HG03135 (cell line): ENCODE results near the gene LAMA3.

ENCODE experiments used
- ATAC-seq: cut with Tn5 transposase; IDR thresholded peaks from one replicate; pipeline ENCODE4 v1.9.1; 2021; ENCODE audit warnings: mild to moderate bottlenecking, moderate library complexity; ENCODE audit not compliant: unreplicated experiment

Gene LAMA3

GRCh38 chr18:23932385-23933067, 243.3 kb downstream of the LAMA3 start:
- ATAC-seq: no peak

GRCh38 chr18:23933407-23933806, 244.2 kb downstream of the LAMA3 start:
- ATAC-seq: no peak

DNA sequence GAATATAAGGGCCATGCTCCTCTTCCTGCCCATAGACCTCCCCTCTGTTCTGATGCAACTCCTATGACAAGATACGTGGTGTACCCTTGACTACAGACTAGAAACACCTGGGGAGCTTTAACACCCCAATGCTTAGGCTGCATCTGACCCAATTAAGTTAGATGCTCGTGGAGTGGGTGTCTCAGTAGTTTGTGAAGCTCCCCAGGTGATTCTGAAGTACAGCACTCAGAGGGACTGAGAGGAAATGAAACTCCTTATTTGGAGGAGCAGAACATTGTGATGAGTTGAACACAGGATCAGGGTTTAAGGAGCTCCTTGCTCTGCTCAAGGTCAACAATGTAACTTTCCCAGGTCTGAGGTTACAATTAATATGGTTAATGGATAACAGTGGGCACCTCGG, 245.0 kb downstream of the LAMA3 start:
- ATAC-seq: no peak

GRCh38 chr18:23934863-23935262, 245.6 kb downstream of the LAMA3 start:
- ATAC-seq: no peak

- no peak for ATAC-seq
These were observed 246.6 kb downstream of the LAMA3 start for GRCh38 chr18:23935804-23936203.

GRCh38 chr18:23936381-23936958, 247.2 kb downstream of the LAMA3 start:
- no peak for ATAC-seq

- no peak for ATAC-seq
These were observed 248.9 kb downstream of the LAMA3 start for GRCh38 chr18:23938043-23938756.

- ATAC-seq: no peak
These were observed 249.7 kb downstream of the LAMA3 start for GRCh38 chr18:23938901-23939341.

DNA sequence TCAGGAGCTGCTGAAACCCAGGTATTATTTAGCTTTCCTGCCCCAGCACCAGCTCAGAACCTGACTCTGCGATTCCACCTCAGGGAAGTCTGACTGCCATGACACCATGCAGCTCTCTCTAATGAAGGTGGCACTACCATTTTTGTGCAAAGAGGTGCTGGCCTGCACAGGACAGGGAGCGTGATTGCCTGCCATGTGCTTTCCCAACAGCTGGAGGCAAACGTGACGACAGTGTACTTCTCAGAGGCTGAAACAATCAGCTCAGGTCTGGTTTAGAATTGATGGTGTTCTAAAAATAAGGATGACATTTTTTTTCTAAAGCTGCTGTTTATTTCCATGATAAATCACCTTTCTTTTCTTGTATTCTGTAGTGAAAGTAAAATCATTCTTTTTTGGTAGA, 250.1 kb downstream of the LAMA3 start:
- ATAC-seq: no peak

- no peak for ATAC-seq
These were observed 250.6 kb downstream of the LAMA3 start for GRCh38 chr18:23939896-23940295.

DNA sequence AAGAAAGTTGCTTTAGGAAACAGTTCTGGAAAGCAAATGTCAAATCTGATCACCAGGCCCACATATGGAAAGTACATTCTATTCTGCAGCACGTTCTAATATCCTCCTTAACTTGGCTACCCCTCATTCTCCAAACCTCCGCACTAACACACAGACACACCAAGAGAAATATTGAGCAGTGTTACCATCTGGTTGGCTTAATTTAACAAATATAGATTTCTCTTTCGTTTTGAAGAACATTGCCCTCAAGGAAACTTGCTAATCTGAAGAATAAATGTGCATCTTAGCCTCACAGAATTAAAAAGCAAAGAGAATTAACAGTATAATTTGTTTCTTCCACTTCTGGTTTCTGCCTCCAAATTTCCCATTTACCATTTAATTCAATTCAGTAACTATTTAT, 252.5 kb downstream of the LAMA3 start:
- no peak for ATAC-seq

GRCh38 chr18:23943104-23943503, 253.9 kb downstream of the LAMA3 start:
- ATAC-seq: peak; percentile 81

GRCh38 chr18:23943903-23944624, 254.8 kb downstream of the LAMA3 start:
- ATAC-seq: no peak

DNA sequence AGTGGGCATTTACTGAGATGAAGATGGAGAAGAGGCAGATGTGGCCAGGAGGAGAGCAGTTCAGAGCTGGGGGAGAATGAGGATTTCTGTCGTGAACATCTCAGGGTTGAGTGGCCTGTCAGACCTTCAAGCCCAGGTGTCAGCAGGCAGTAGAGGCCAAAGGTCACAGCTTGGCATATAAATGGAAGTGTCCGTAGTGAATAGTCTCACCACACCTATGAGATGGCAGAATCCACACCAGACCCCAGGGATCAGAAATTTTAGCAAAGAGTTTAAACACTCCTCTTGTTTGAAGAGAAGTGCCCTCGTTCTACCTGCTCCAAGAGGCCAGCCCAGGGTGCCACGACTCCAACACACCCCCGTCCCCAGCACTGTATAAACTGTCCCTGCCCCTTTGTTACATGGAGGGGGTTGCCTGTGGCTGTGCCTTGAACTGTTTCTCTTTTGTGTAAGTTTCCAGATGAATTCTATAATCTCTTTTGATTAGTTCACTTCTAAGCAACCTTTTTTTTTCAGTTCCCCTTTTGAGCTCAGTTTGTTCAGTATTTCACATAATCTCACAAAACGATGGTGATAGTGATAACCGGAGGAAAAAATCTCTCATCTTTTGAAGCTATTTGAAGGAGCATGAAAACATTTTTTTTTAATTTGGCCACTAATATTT, 256.3 kb downstream of the LAMA3 start:
- ATAC-seq: no peak

GRCh38 chr18:23949863-23950262, 260.6 kb downstream of the LAMA3 start:
- no peak for ATAC-seq

DNA sequence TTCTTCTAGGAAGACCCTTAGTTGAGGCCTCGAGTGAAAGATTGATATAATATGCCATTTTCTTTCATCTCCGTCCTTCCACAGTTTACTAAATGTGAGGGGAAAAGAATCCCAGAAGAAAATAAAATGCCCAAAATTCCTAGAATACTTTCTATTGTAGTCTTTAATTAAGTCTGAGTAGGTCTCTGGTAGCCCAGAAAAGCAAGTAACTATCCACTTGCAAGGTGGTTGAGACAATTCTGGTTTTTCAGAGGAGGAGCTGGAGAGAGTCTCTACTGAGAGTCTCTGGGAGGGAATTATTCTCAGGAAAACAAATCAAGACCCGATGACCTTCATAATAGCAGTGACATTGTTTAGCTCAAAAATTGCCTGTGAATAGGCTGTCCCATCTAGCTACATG, 261.4 kb downstream of the LAMA3 start:
- ATAC-seq: no peak

DNA sequence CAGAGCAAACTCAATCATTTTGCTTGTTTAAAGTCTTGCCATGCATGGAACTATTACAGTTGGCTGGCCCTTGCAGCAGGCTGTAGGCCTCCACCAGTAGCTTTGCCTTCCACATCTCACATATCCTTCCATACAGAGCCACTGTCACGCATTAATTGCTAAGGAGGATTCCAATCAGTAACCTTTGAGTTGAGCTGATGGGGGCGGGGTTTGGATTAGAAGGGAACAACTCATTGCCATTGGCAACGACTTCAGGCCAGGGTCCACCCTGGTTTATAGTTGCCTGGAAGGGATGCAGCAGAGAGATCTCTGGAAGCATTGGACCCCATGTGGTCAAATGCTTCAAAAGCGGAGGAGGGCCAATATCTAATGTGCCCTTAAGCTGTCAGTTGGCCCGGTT, 262.0 kb downstream of the LAMA3 start:
- ATAC-seq: no peak

DNA sequence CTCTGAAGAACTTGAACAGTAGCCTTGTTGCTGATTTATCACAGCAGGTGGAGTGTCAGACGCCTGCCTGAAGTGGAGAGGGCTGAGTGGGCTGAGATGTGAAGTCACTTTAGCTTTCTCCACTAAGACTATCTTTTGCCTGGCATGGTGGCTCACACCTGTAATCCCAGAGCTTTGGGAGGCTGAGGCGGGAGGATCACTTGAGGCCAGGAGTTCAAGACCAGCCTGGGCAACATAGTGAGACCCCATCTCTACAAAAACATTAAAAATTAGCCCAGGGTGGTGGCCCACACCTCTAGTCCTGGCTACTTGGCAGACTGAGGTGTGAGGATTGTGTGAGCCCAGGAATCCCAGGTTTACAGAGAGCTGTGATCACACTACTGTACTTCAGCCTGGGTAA, 264.7 kb downstream of the LAMA3 start:
- ATAC-seq: no peak

GRCh38 chr18:23956483-23956882, 267.2 kb downstream of the LAMA3 start:
- ATAC-seq: no peak

DNA sequence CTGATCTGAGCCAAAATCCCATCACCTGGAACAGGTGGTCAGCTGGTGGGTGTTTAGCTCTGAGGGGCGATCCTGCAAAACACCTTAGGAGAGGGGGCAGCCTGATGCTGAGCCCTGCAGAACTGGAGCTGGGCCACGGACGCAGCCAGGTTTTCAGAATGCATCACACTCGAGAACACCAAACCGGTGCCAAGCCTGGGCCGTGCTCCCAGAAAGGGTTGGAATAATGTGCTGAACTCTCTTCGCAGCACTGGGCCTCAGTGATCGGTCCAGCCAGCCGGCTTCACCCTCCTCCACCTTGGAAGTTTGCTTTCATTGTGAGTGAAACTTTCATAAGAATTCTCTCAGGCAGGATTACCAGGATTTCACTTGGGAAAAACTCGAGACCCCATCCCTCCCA, 268.8 kb downstream of the LAMA3 start:
- no peak for ATAC-seq
